Stimulated activated CD4-positive, alpha-beta T cell treated with anti-CD3 and anti-CD28 coated beads, Interleukin-4, amount 100 ng/mL, for 4 hours (primary cell): ENCODE results near the gene MS4A6A.

Experiments
- DNase-seq, 2 experiments: peaks; one replicate each; pipeline ENCODE4 v3.0.0-alpha.2; 2020

MS4A6A gene

DNA sequence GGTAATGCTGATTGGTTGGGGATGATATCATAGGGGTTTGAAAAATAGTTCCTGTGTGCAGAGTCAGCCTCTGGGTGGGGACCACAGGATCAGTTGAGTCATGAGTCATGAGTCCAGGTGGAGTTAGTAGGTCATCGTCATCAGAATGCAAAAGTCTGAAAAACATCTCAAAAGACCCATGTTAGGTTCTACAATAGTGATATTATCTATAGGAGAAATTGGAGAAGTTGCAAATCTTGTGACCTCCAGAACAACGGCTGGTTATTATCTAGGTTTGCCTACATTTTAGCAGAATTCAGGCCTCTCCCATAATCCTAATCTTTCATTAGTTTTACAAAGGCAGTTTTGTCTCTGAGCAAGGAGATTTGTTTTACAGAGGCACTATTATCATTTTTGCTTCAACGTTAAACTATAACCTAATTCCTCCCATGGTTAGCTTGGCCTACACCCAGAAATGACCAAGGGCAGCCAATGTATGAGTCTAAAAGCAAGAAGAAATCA lies 55.5 kb downstream of the MS4A6A start:
- no peak for DNase-seq

DNA sequence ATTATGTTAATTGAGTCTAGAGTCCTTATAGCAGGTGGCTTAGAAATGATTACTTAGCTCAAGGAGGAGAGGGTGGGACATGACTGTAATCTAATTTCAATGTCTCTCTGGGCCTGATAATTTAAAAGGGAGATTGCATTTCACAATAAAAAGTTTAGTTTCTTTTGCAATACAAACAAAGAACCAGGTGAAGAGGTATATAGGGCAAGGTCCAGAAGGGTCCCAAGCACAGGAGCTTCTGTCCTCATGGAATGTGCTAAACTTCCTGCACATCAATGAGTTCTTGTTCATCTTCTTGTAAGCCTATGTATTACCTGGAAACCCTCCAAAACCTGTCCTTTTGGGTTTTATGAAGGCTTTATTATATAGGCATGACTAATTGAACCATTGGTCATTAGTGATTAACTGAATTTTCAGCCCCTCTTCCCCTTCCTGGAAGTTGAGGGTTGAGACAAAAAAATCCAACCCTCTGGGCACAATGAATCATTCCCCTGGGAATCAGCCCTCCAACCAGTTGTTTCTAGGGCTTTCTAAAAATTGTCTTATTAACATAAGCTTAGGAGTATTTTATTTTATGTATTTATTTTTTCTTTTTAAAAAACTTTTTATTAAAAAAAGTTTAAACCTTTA lies 56.8 kb downstream of the MS4A6A start:
- DNase-seq, result no peak

DNA sequence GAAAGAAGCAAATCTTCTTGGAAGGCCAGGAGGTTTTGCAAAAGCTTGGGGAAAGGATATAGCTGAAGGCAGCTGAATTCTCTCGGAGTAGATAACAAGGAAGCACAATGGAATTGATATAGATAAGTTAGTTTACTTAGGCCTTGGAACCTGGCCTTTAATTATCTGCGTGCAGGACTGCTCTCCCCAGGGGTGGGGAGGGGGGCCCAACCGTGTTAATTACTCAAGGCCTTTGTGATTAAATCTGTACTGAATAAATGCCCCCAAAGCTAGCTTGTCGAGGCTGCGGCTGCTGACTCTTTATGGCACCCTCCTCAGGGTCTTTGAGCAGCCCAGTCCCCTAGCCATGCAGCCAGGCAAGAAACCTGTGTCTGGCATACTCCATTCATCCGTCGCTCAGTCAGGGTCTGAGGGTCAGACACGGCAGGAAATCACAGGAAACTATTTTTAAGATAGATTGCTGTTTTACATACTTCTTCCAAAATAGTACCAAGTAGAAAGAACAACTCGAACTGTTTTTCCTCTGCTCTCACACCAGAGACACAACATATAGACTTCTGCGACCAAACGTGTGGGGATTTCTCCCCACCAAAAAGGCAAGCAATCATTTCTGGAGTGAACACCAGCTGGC lies 58.0 kb downstream of the MS4A6A start:
- no peak for DNase-seq
